AG09319 (cell line): ENCODE results near the gene OR2V1.

Experiments
- DNase-seq: peaks from one replicate; pipeline ENCODE4 v3.0.0-alpha.2; 2010; ENCODE audit warnings: low read depth; ENCODE audit errors: extremely low read depth
- TF ChIP-seq, protein P1 (sequence below): IDR thresholded peaks from 2 replicates; pipeline ENCODE4 v1.5.1; 2011; ENCODE audit warnings: low read depth, mild to moderate bottlenecking, inconsistent platforms, low read length, moderate library complexity

Gene OR2V1

DNA sequence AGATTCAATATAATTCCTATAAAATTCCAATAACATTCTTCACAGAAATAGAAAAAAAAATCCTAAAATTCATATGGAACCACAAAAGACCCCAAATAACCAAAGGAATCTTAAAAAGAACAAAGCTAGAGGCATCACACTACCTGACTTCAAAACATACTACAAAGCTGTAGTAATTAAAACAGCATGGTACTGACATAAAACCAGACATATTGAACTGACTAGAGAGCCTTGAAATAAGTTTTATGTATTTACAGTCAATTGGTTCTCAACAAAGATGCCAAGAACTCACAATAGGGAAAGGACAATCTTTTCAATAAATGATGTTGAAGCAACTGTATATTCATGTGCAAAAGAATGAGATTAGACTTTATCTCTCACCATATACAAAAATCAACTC lies 54.0 kb downstream of the OR2V1 start:
- TF ChIP-seq, protein P1, sequence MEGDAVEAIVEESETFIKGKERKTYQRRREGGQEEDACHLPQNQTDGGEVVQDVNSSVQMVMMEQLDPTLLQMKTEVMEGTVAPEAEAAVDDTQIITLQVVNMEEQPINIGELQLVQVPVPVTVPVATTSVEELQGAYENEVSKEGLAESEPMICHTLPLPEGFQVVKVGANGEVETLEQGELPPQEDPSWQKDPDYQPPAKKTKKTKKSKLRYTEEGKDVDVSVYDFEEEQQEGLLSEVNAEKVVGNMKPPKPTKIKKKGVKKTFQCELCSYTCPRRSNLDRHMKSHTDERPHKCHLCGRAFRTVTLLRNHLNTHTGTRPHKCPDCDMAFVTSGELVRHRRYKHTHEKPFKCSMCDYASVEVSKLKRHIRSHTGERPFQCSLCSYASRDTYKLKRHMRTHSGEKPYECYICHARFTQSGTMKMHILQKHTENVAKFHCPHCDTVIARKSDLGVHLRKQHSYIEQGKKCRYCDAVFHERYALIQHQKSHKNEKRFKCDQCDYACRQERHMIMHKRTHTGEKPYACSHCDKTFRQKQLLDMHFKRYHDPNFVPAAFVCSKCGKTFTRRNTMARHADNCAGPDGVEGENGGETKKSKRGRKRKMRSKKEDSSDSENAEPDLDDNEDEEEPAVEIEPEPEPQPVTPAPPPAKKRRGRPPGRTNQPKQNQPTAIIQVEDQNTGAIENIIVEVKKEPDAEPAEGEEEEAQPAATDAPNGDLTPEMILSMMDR = no peak
- no peak for DNase-seq
